Endothelial cell of umbilical vein (primary cell): Measurements from ENCODE around the gene SPPL2B. TPM values are rescaled to one million over a fixed set of nuclear protein-coding genes. Genes with fewer than 3 reads are reported as not detected.

Source experiments
- BruUV-seq: library from RNA; stranded (reverse); fragments of 400-500 nt; replicated peaks from 2 replicates; lab custom pipeline; 2021; lab: Mats Ljungman, UMichigan
- CTCF ChIA-PET: fragments of 300-600, 350-600 bp; sonication (Branson Sonifier 250); formaldehyde crosslinking; loops from one replicate; lab custom pipeline; 2021; ENCODE audit warnings: antibody characterized with exemption, inconsistent platforms; lab: Charles Lee
- POLR2A ChIA-PET: fragments of 300-600, 350-600 bp; sonication (Branson Sonifier 250); formaldehyde crosslinking; loops from one replicate; lab custom pipeline; 2021; ENCODE audit warnings: antibody characterized with exemption, inconsistent platforms; lab: Charles Lee
- DNase-seq: peaks from one replicate; pipeline ENCODE4 v3.0.0-alpha.2; 2011; ENCODE audit warnings: low read depth, low spot score
- FAIRE-seq: peaks from 2 replicates; lab custom pipeline; 2011; peaks lifted over from hg19 to GRCh38; lab: Jason Lieb, UNC
- H2AFZ ChIP-seq: 2 replicates; pipeline ENCODE4 v1.6.0; 2012; ENCODE audit warnings: low read depth, low read length, control low read depth, inconsistent platforms
- H3K27ac ChIP-seq: 2 replicates; pipeline ENCODE4 v1.5.1; 2011; ENCODE audit warnings: low read depth, mild to moderate bottlenecking, control low read depth, low read length, moderate library complexity; ENCODE audit not compliant: insufficient read depth
- H3K27me3 ChIP-seq, 2 experiments: 2 replicates each; pipeline versions ENCODE4 v1.6.0 to v1.6.1; 2011; ENCODE audit warnings: low read length in 2 of 2, mixed read lengths in 1 of 2; ENCODE audit not compliant: control insufficient read depth in 2 of 2, insufficient read depth in 2 of 2
- H3K36me3 ChIP-seq, 2 experiments: 2 replicates in 1 of 2; 3 replicates in 1 of 2; pipeline ENCODE4 v1.5.1; 2011; ENCODE audit warnings: low read length in 2 of 2, mild to moderate bottlenecking in 1 of 2, moderate library complexity in 1 of 2; ENCODE audit not compliant: control insufficient read depth in 2 of 2, insufficient read depth in 2 of 2; ENCODE audit errors: extremely low read depth in 1 of 2
- H3K4me1 ChIP-seq: 3 replicates; pipeline ENCODE4 v1.5.1; 2011; ENCODE audit warnings: mild to moderate bottlenecking, low read length; ENCODE audit not compliant: control insufficient read depth, insufficient read depth; ENCODE audit errors: extremely low read depth
- H3K4me2 ChIP-seq: 2 replicates; pipeline ENCODE4 v1.6.1; 2011; ENCODE audit warnings: low read length, control low read depth, mixed read lengths; ENCODE audit not compliant: insufficient read depth
- H3K4me3 ChIP-seq, 3 experiments: fragments of 200-600 bp in 1 of 3; sonication (generic), shearing (Covaris generic) in 1 of 3; replicated peaks in 1 of 3; 2 replicates each; pipeline ENCODE4 v1.5.1; 2011 to 2016; ENCODE audit warnings: control low read depth in 3 of 3, low read length in 3 of 3, mild to moderate bottlenecking in 2 of 3, inconsistent platforms in 1 of 3, low read depth in 1 of 3, moderate library complexity in 1 of 3; ENCODE audit not compliant: insufficient read depth in 1 of 3
- H3K79me2 ChIP-seq: 2 replicates; pipeline ENCODE4 v1.6.0; 2012; ENCODE audit warnings: low read length, inconsistent platforms; ENCODE audit not compliant: control insufficient read depth, insufficient read depth
- H3K9ac ChIP-seq: replicated peaks from 2 replicates; pipeline ENCODE3; 2011; ENCODE audit warnings: low read length, control low read depth; ENCODE audit not compliant: insufficient read depth; ENCODE audit errors: extremely low read depth
- H3K9me1 ChIP-seq: replicated peaks from 3 replicates; pipeline ENCODE4 v1.6.0; 2011; ENCODE audit warnings: mild to moderate bottlenecking, low read length; ENCODE audit not compliant: control insufficient read depth, insufficient read depth; ENCODE audit errors: extremely low read depth
- H3K9me3 ChIP-seq: replicated peaks from 2 replicates; pipeline ENCODE4 v1.5.1; 2012; ENCODE audit warnings: low read length, inconsistent platforms; ENCODE audit not compliant: control insufficient read depth, insufficient read depth
- H4K20me1 ChIP-seq: replicated peaks from 2 replicates; pipeline ENCODE3; 2011; ENCODE audit warnings: mild to moderate bottlenecking, low read length; ENCODE audit not compliant: control insufficient read depth, insufficient read depth; ENCODE audit errors: extremely low read depth
- EZH2 ChIP-seq: IDR thresholded peaks from 2 replicates; pipeline ENCODE4 v1.6.1; 2012; ENCODE audit warnings: borderline replicate concordance, low read depth, mild to moderate bottlenecking, moderate library complexity, low read length, inconsistent platforms; ENCODE audit not compliant: severe bottlenecking
- FOS ChIP-seq: IDR thresholded peaks from 2 replicates; pipeline ENCODE4 v1.6.1; 2011; ENCODE audit warnings: mild to moderate bottlenecking, low read length, moderate library complexity, borderline replicate concordance; ENCODE audit not compliant: insufficient read depth
- GATA2 ChIP-seq: IDR thresholded peaks from 2 replicates; pipeline ENCODE4 v1.7.0; 2011; ENCODE audit warnings: low read depth, mild to moderate bottlenecking, moderate library complexity, mixed read lengths, low read length; ENCODE audit not compliant: insufficient read length, insufficient read depth
- JUN ChIP-seq: IDR thresholded peaks from 2 replicates; pipeline ENCODE4 v1.6.1; 2011; ENCODE audit warnings: borderline replicate concordance, low read depth; ENCODE audit not compliant: insufficient read length, insufficient read depth
- MAX ChIP-seq: IDR thresholded peaks from 2 replicates; pipeline ENCODE4 v1.6.1; 2011; ENCODE audit not compliant: insufficient read depth, insufficient read length
- MYC ChIP-seq: IDR thresholded peaks from one replicate; pipeline ENCODE4 v1.6.1; 2011; ENCODE audit warnings: mild to moderate bottlenecking, low read depth, low read length
- POLR2A ChIP-seq: IDR thresholded peaks from 2 replicates; pipeline ENCODE4 v1.6.1; 2012; ENCODE audit warnings: low read depth, mild to moderate bottlenecking, control low read depth, low read length
- POLR2AphosphoS5 ChIP-seq: IDR thresholded peaks from 2 replicates; pipeline ENCODE4 v1.6.1; 2012; ENCODE audit warnings: low read depth, mild to moderate bottlenecking, control low read depth, low read length, moderate library complexity; ENCODE audit not compliant: insufficient read depth
- dilution Hi-C: fragments of 300-500 bp; cut with MboI; formaldehyde crosslinking; loops from one replicate; pipeline ENCODE4 v1.15.0; 2019; ENCODE audit warnings: low sequenced_read_pairs; ENCODE audit not compliant: extremely low pct_ligation_motif_present
- intact Hi-C: fragments of 100-400 bp; cut with micrococcal nuclease; formaldehyde crosslinking; loops from one replicate; pipeline ENCODE4 v1.10.0; 2022
- polyA plus RNA-seq, 4 experiments: library from polyadenylated mRNA; depleted of rRNA in 3 of 4; stranded (reverse) in 3 of 4; unstranded in 1 of 4; fragments of >200 nt; gene quantifications; 2 replicates each; pipeline versions ENCODE4 v1.2.1 to v1.2.3, GENCODE V29; 2011 to 2012; ENCODE audit warnings: missing spikeins in 1 of 4
- total RNA-seq: library from RNA; stranded (reverse); gene quantifications from 2 replicates; pipeline ENCODE4 v1.2.3, GENCODE V29; 2021
- TF ChIP-seq, protein P1 (sequence below), 2 donors: IDR thresholded peaks; 1 replicate in 1 of 2; 2 replicates in 1 of 2; pipeline ENCODE4 v1.5.1; 2011; ENCODE audit warnings: low read length in 2 of 2, mild to moderate bottlenecking in 2 of 2, moderate library complexity in 2 of 2, control low read depth in 1 of 2, inconsistent platforms in 1 of 2, low read depth in 1 of 2; ENCODE audit not compliant: insufficient read depth in 1 of 2; ENCODE audit errors: extremely low read depth in 1 of 2

SPPL2B gene
- total and polyA plus RNA-seq, 2 donors (not counting 3 experiments of a cell fraction or from before 2014, with no cell fraction given): 60.7 to 62.7 TPM

DNA sequence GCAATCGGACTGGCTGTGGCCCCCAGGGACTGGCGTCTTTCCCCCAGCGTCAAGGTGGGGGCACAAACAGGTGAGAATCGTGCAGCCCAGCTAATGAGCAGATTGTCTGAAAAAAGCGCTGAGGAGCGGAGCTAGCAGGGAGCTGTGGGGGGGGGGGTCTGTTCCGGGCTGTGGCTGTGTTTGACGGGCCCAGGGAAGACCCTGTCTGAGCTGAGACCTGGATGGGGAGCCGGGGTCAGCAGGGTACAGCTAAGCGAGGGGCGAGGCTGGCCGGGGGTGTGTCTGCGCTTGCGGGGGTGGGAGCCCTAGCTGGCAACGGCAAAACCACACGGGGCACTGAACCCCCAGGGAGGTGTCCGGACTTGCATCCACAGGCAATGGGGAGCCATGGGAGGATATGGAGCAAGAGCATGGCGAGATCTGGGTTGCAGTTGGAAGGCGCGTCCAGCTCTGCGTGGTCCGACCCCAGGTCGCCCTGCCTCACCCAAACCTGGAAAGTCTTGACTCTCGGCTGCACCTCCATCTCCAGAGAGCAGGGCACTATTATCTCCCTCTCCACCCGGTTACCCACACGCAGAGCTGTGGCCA is 25.2 kb upstream of the SPPL2B start:
- Histone ChIP-seq H3K4me2 (no peak overlapping the region), H3K9me3 (no peaks in the 10 kb centered on the region), H3K27me3 (peaks cover 8 to 18% of the 10 kb centered on the region in 2 experiments), H3K4me1 (no peaks in the 10 kb centered on the region), H3K36me3 (no peaks in the 10 kb centered on the region), H3K9ac (no peak overlapping the region), H3K4me3 (no peak overlapping the region), H3K79me2 (no peaks in the 10 kb centered on the region), H4K20me1 (no peaks in the 10 kb centered on the region), H3K9me1 (no peaks in the 10 kb centered on the region), H3K27ac (no peak overlapping the region), H2AFZ (no peak overlapping the region)
- ChIA-PET POLR2A (no interaction called here), CTCF (interaction anchor here (1.6 kb wide), 1 partner anchor 12 kb away, joined by 4 read pairs; no protein-coding TSS in a partner anchor)
- FAIRE-seq (no peak), DNase-seq (no peak)
- BruUV-seq: no TSS peak
- intact Hi-C loops: no loop called here
- no peak for TF ChIP-seq MAX
- no peak for TF ChIP-seq MYC
- no peak for TF ChIP-seq POLR2A
- TF ChIP-seq FOS: no peak
- no peak for TF ChIP-seq EZH2
- TF ChIP-seq POLR2AphosphoS5: no peak
- TF ChIP-seq GATA2: no peak
- TF ChIP-seq, protein P1, sequence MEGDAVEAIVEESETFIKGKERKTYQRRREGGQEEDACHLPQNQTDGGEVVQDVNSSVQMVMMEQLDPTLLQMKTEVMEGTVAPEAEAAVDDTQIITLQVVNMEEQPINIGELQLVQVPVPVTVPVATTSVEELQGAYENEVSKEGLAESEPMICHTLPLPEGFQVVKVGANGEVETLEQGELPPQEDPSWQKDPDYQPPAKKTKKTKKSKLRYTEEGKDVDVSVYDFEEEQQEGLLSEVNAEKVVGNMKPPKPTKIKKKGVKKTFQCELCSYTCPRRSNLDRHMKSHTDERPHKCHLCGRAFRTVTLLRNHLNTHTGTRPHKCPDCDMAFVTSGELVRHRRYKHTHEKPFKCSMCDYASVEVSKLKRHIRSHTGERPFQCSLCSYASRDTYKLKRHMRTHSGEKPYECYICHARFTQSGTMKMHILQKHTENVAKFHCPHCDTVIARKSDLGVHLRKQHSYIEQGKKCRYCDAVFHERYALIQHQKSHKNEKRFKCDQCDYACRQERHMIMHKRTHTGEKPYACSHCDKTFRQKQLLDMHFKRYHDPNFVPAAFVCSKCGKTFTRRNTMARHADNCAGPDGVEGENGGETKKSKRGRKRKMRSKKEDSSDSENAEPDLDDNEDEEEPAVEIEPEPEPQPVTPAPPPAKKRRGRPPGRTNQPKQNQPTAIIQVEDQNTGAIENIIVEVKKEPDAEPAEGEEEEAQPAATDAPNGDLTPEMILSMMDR (IDR thresholded peaks at IDR 0.05; ENCODE audit: extremely low read depth in 1 of 2, insufficient read depth in 1 of 2, low read depth in 1 of 2, low read length in 2 of 2): no peak
- TF ChIP-seq JUN: no peak
- dilution Hi-C loops: no loop called here
